HUES48 (cell line): ENCODE results near the gene CRIP3.

ENCODE experiments used
- H3K27ac ChIP-seq: one replicate; pipeline ENCODE4 v1.7.0; 2013; ENCODE audit warnings: low read depth, low read length, inconsistent platforms
- H3K27me3 ChIP-seq: 2 replicates; pipeline ENCODE4 v1.6.1; 2013; ENCODE audit warnings: mild to moderate bottlenecking, low read length; ENCODE audit not compliant: control insufficient read depth, insufficient read depth
- H3K36me3 ChIP-seq: 2 replicates; pipeline ENCODE4 v1.6.1; 2013; ENCODE audit warnings: low read length; ENCODE audit not compliant: control insufficient read depth, insufficient read depth
- H3K4me1 ChIP-seq: 2 replicates; pipeline ENCODE4 v1.6.1; 2013; ENCODE audit warnings: mild to moderate bottlenecking, low read length; ENCODE audit not compliant: control insufficient read depth, insufficient read depth
- H3K4me3 ChIP-seq: 2 replicates; pipeline ENCODE4 v1.5.1; 2013; ENCODE audit warnings: mild to moderate bottlenecking, low read depth, low read length
- H3K9ac ChIP-seq: 2 replicates; pipeline ENCODE4 v1.6.1; 2013; ENCODE audit warnings: mild to moderate bottlenecking, low read depth, low read length, moderate library complexity
- H3K9me3 ChIP-seq: 2 replicates; pipeline ENCODE4 v1.6.1; 2013; ENCODE audit warnings: low read length; ENCODE audit not compliant: control insufficient read depth, insufficient read depth

The CRIP3 gene

DNA sequence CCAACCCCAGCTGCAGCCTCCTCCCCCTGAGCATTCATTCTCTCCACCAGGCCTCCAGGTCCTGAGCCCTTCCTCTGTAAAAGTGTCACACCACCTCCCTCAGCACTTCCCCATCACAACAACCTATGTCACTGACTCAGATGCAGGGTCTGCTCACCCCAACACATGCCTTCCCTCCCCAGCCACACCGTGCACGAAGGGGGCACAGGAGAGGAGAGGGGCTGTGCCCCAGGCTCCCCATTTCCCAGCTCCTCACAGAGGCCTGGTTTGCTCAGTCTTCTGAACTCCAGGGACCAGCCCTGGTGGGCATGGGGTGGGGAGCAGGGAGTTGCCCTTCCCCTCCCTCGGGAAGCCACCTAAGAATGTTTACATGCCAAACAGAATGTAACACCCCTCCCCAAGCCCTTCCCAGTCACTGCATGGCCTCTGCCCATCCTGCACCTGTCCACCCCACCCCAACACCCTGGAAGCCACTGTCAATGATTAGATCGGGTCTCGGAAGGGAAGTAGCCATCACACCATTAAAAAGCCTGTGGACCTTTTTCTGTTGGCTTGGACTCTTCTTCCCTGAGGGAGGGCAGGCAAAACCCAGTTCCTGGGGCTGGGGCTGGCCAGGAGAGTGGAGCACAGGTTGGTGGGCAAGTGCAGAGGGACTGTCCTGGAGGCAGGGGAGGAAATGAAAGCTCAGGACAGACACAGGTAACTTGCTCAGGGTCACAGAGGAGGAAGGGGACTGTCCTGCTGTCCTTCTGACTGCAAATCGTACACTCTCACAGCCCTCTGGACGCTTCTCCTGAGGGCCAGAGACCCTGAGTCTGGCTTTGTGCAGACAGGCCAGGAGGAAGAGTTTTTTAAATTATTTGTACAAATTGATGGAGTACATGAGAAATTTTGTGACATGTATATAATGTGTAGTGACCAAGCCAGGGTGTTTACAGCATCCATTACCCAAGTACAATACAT, 20.6 kb downstream of the CRIP3 start:
- Histone ChIP-seq H3K4me1 (no peaks in the 10 kb centered on the region), H3K9ac (no peak overlapping the region), H3K4me3 (no peak overlapping the region), H3K27ac (no peak overlapping the region), H3K36me3 (no peaks in the 10 kb centered on the region), H3K9me3 (no peaks in the 10 kb centered on the region), H3K27me3 (peaks cover 20% of the 10 kb centered on the region)

DNA sequence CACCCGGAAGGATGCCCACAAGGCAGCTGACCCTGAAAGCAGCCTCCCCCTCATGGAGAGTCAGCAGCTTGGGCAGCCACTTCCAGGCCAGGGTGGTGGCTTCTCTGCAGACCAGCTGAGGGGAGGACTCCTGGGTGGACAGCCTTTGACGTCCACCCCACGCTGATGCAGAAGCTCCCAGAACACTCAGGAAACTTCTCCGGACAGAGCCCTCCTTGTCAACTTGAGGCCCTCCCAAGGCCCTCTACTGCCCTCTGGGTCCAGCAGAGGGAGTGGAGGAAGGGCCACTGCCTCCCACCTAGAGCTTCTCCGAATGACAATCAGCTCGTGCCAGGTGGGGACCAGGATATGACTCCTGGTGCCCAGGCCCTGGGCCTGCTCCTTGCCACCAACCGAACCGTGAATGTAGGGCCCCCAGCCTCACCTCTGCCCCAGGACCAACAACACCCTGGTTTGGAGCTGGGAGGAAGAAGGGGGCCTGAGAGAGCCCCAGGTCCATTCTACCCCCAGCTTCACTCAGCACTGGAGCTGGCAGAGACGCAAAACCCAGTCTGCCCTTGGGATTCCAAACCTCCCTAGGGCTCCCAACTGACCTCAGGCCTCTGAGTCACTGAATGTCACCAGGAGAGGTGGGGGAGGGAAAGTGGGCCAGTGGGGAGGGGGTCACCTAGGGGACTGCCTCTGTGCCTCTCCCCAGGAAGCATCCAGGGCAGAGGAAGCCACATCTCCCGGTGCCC, 21.5 kb downstream of the CRIP3 start:
- H3K9ac ChIP-seq, result no peak overlapping the region
- H3K27me3 ChIP-seq, result peaks cover 20% of the 10 kb centered on the region
- no peak overlapping the region for H3K27ac ChIP-seq
- H3K9me3 ChIP-seq, result no peaks in the 10 kb centered on the region
- no peaks in the 10 kb centered on the region for H3K36me3 ChIP-seq
- H3K4me3 ChIP-seq, result no peak overlapping the region
- H3K4me1 ChIP-seq, result no peaks in the 10 kb centered on the region

DNA sequence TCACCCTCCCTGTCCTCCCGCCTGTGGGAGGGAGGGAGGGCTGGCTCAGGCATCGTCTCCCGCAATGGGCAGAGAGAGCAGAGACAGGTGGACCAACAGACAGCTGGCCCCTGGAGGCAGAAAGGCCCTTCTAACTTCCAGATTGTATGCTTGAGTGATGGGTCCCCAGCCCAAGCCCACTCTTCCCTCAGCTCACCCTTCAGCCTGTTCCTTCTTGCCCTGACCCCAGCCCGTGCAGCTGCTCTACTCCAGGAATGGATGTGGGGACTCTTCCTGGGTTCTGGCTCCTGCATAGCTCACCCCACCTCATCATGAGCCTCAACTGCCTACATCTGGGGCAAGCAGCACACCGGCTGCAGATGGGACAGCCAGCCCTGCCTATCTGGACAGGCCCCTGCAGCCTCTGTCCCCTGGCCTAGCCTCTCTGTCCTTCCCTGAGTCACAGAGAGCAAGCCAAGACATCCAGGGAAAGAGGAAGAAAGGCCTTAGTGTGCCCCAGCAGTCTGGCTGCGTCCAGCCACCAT, 22.1 kb downstream of the CRIP3 start:
- no peaks in the 10 kb centered on the region for H3K9me3 ChIP-seq
- H3K36me3 ChIP-seq, result no peaks in the 10 kb centered on the region
- H3K27me3 ChIP-seq, result peaks cover 20% of the 10 kb centered on the region
- no peak overlapping the region for H3K4me3 ChIP-seq
- no peak overlapping the region for H3K27ac ChIP-seq
- no peaks in the 10 kb centered on the region for H3K4me1 ChIP-seq
- no peak overlapping the region for H3K9ac ChIP-seq

DNA sequence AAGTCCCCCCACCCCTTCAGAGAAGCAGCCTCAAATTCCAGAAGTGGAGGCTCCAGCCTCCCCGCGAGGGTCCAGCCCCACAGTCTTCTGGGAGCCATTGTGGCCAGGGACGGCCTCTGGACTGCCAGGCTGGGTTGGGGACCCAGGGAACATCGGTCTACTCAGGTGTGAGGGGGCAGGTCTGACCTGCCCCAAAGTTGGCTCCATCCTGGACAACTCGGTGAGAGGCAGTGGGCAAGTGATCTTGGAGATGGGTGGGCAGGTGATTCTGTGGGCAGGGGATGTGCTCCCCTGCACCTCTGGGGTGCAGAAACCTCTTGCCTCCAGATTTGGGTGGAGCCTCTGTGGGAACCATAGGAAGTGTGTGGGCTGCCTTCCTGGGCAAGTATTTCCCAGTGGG, 22.8 kb downstream of the CRIP3 start:
- H3K27me3 ChIP-seq, result peaks cover 20% of the 10 kb centered on the region
- H3K9me3 ChIP-seq, result no peaks in the 10 kb centered on the region
- H3K27ac ChIP-seq, result no peak overlapping the region
- no peaks in the 10 kb centered on the region for H3K36me3 ChIP-seq
- no peak overlapping the region for H3K9ac ChIP-seq
- no peak overlapping the region for H3K4me3 ChIP-seq
- H3K4me1 ChIP-seq, result no peaks in the 10 kb centered on the region

DNA sequence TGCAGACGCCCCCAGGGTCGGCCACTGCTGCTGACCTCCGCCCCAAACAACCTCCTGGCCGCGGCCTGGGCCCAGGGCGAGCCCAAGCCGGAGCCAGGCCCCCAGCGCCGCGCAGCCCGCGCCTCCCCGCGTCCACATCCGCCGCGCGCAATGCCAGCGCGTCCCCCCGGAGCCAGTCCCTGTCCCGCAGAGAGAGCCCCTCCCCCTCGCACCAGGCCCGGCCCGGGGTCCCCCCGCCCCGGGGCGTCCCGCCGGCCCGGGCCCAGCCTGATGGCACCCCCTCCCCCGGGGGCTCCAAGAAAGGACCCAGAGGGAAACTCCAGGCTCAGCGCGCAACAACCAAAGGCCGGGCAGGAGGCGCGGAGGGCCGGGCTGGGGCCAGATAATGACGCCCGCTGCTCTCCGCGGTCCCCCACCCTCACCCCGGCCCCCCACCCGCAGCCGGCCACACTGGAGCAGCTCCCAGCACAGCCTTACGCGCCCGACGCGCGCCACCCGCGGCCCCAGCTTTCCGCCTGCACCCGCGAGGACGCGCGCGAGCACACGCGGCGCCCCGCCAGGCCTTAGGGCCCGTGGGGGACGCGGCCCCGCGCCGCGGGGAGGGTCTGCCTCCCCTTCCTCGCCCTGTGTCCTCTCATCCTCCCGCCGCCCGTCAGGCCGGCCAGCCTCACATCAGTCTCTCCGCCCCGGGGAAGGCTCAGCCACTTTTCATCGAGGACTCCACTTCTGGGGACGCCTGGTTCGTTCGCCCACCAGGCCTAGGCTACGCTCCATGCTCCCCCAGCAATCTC, 23.4 kb downstream of the CRIP3 start:
- peaks cover 20% of the 10 kb centered on the region for H3K27me3 ChIP-seq
- H3K4me3 ChIP-seq, result peak overlapping the region; percentile 44; the same call in 1 of the 2 replicates
- H3K36me3 ChIP-seq, result no peaks in the 10 kb centered on the region
- H3K9ac ChIP-seq, result no peak overlapping the region
- H3K9me3 ChIP-seq, result no peaks in the 10 kb centered on the region
- H3K4me1 ChIP-seq, result no peaks in the 10 kb centered on the region
- no peak overlapping the region for H3K27ac ChIP-seq

DNA sequence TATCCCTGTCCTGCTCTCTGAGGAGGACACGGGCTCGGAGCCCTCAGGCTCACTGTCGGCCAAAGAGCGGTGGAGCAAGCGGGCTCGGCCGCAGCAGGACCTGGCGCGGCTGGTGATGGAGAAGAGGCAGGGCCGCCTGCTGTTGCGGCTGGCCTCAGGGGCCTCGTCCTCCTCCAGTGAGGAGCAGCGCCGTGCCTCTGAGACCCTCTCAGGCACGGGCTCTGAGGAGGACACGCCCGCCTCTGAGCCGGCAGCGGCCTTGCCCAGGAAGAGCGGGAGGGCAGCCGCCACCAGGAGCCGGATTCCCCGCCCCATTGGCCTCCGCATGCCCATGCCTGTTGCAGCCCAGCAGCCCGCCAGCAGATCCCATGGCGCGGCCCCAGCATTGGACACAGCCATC, 24.7 kb downstream of the CRIP3 start:
- Histone ChIP-seq H3K9ac (no peak overlapping the region), H3K27me3 (peaks cover 26% of the 10 kb centered on the region), H3K27ac (no peak overlapping the region), H3K4me3 (no peak overlapping the region), H3K36me3 (no peaks in the 10 kb centered on the region), H3K9me3 (no peaks in the 10 kb centered on the region), H3K4me1 (peaks cover 2% of the 10 kb centered on the region; the same call in 1 of the 2 replicates)

DNA sequence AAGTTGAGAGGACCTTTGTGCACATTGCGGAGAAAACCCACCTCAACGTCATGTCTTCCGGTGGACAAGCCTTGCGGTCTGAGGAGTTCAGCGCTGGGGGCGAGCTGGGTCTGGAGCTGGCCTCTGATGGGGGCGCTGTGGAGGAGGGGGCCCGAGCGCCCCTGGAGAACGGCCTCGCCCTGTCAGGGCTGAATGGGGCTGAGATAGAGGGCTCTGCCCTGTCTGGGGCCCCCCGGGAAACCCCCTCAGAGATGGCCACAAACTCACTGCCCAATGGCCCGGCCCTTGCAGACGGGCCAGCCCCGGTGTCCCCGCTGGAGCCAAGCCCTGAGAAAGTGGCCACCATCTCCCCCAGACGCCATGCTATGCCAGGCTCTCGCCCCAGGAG, 25.1 kb downstream of the CRIP3 start:
- Histone ChIP-seq H3K27me3 (peaks cover 26% of the 10 kb centered on the region), H3K4me1 (peaks cover 6% of the 10 kb centered on the region), H3K27ac (no peak overlapping the region), H3K9ac (no peak overlapping the region), H3K4me3 (no peak overlapping the region), H3K9me3 (no peaks in the 10 kb centered on the region), H3K36me3 (no peaks in the 10 kb centered on the region)

DNA sequence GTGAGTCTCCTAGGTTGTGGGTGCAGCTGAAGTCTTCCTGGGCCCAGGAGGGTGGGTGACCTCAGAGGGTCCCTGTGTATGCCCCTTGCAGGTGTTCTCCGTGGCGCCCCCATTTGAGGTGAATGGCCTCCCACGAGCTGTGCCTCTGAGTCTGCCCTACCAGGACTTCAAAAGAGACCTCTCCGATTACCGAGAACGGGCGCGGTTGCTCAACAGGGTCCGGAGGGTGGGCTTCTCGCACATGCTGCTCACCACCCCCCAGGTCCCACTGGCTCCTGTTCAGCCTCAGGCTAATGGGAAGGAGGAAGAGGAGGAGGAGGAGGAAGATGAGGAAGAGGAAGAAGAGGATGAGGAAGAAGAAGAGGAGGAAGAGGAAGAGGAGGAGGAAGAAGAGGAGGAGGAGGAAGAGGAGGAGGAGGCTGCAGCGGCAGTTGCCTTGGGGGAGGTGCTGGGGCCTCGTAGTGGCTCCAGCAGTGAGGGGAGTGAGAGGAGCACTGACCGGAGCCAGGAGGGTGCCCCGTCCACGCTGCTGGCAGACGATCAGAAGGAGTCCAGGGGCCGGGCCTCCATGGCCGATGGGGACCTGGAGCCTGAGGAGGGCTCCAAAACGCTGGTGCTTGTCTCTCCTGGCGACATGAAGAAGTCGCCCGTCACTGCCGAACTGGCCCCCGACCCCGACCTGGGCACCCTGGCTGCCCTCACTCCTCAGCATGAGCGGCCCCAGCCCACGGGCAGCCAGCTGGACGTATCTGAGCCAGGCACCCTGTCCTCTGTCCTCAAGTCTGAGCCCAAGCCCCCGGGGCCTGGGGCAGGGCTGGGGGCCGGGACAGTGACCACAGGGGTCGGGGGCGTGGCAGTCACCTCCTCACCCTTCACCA, 25.8 kb downstream of the CRIP3 start:
- no peak overlapping the region for H3K27ac ChIP-seq
- H3K36me3 ChIP-seq, result no peaks in the 10 kb centered on the region
- H3K9me3 ChIP-seq, result no peaks in the 10 kb centered on the region
- peaks cover 26% of the 10 kb centered on the region for H3K27me3 ChIP-seq
- no peak overlapping the region for H3K4me3 ChIP-seq
- H3K4me1 ChIP-seq, result peaks cover 11% of the 10 kb centered on the region
- H3K9ac ChIP-seq, result no peak overlapping the region

DNA sequence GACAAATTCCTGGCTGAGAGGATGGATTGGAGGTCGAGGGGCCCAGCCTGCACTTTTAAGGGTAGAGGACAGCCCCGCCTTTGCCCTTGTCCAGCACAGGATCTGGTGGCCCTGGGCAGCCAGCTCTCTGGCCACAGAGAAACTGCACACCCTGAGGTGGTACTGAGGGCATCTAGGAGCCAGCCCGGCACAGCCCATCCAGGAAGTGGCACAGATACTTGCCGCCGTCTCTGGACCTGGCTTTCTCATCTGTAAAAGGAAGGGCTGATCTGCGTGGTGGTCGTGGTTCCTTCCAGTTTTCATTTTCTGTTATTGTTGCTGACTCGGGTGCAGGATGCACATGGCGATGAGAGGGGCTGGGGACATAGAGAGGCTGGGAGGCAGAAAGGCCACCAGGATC, 26.6 kb downstream of the CRIP3 start:
- H3K27ac ChIP-seq, result no peak overlapping the region
- peaks cover 31% of the 10 kb centered on the region for H3K27me3 ChIP-seq
- no peaks in the 10 kb centered on the region for H3K36me3 ChIP-seq
- H3K4me3 ChIP-seq, result no peak overlapping the region
- H3K9ac ChIP-seq, result no peak overlapping the region
- H3K9me3 ChIP-seq, result no peaks in the 10 kb centered on the region
- peaks cover 11% of the 10 kb centered on the region for H3K4me1 ChIP-seq

DNA sequence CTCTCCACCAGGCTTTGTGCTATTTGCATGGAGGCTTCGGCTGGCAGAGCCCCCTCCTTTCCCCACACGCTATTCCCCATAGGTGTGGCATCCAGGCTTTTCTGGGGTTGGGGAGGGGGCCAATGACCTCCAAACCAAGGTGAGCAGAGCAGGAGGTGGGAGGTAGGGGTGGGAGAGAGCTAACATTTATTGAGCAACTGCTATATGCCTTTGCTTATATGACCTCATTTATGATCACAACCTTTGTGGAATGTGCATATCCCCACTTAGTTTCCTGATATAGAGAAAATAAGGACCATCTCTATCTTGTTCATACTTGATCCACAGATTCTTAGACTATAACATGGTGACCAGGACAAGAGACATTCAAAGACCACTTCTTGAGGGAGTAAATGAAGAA, 28.4 kb downstream of the CRIP3 start:
- peaks cover 39% of the 10 kb centered on the region for H3K27me3 ChIP-seq

More for the DNA sequence above, 28.4 kb downstream of the CRIP3 start:
- Histone ChIP-seq H3K9ac (no peak overlapping the region), H3K36me3 (no peaks in the 10 kb centered on the region), H3K4me1 (peaks cover 16% of the 10 kb centered on the region), H3K4me3 (no peak overlapping the region), H3K27ac (no peak overlapping the region), H3K9me3 (no peaks in the 10 kb centered on the region)
